Naive B cell (primary cell): ENCODE data around the gene FSD2. TPM values are rescaled to one million over a fixed set of nuclear protein-coding genes. Genes with fewer than 3 reads are reported as not detected.

Experiments
- polyA plus RNA-seq, 6 donors: library from polyadenylated mRNA; unstranded; fragments of 300-500 nt; fragmentation: Illumina TruSeq; gene quantifications; one replicate each; pipeline ENCODE4 v1.2.3, GENCODE V29; 2021; ENCODE audit warnings: low read depth in 6 of 6

Gene FSD2
- polyA plus RNA-seq, 6 donors from 2014 or later, result 0.05 TPM; not detected in 5

Other genes with a start within 250 kb of the FSD2 start
- gene CPEB1, start 158.7 kb downstream of the FSD2 start, polyA plus RNA-seq, result under 1 TPM in 2 of 6 donors, not detected in 4; 0.09 to 0.24 TPM
- under 1 TPM in 1 of 6 donors, not detected in 5; 0.30 TPM for gene AP3B2, start 96.2 kb downstream of the FSD2 start, polyA plus RNA-seq
- 1 to 10 TPM; 2.2 to 7.3 (median 5.1) TPM for gene WHAMM, start 3.6 kb upstream of the FSD2 start, polyA plus RNA-seq
- 10 to 100 TPM in 1 of 6 donors, 1 to 10 TPM in 5; 3.0 to 11.6 (median 6.2) TPM for gene HOMER2, start 146.7 kb upstream of the FSD2 start, polyA plus RNA-seq
- gene RAMAC, start 180.1 kb upstream of the FSD2 start, polyA plus RNA-seq, result 10 to 100 TPM; 46.8 to 98.0 (median 49.7) TPM
- 10 to 100 TPM; 49.6 to 82.3 (median 56.5) TPM for gene C15orf40, start 205.6 kb upstream of the FSD2 start, polyA plus RNA-seq